ACHN (cell line): Measurements from ENCODE around the gene CLGN.

Experiments used
- DNase-seq: peaks from one replicate; pipeline ENCODE4 v3.0.0-alpha.2; 2015
- in situ Hi-C: cut with HindIII; loops from 2 replicates; pipeline ENCODE4 v1.10.0; 2017; ENCODE audit warnings: low sequenced_read_pairs, low pct_ligation_motif_present, low pct_unique_long_range_greater_than_20kb

The CLGN gene

GRCh38 chr4:140395668-140396067 lies 31.8 kb downstream of the CLGN start:
- no peak for DNase-seq
- in situ Hi-C loops = no loop called here

GRCh38 chr4:140388015-140388414 lies 39.4 kb downstream of the CLGN start:
- in situ Hi-C loops = no loop called here
- no peak for DNase-seq

GRCh38 chr4:140382732-140383131 lies 44.7 kb downstream of the CLGN start:
- in situ Hi-C loops = no loop called here
- DNase-seq = no peak

- no peak for DNase-seq
- in situ Hi-C loops = no loop called here
These were observed 53.3 kb downstream of the CLGN start for GRCh38 chr4:140374130-140374477.

- peak; percentile 98 for DNase-seq
- in situ Hi-C loops = no loop called here
These were observed 53.9 kb downstream of the CLGN start, which contains the start of gene SCOC for GRCh38 chr4:140373328-140374129. SCOC (plus strand) TSS chr4:140373646; CDS start chr4:140379171, 5,525 bp downstream.

- DNase-seq = peak; percentile 35
These were observed 54.6 kb downstream of the CLGN start for GRCh38 chr4:140372751-140373327.

GRCh38 chr4:140368686-140369085 lies 58.8 kb downstream of the CLGN start:
- no peak for DNase-seq
- in situ Hi-C loops = no loop called here

More at GRCh38 chr4:140372751-140373327, 54.6 kb downstream of the CLGN start:
- in situ Hi-C loops = no loop called here

GRCh38 chr4:140367738-140368137 lies 59.7 kb downstream of the CLGN start:
- peak; percentile 6 for DNase-seq
- in situ Hi-C loops = no loop called here

GRCh38 chr4:140363558-140363957 lies 63.9 kb downstream of the CLGN start:
- no peak for DNase-seq
- in situ Hi-C loops = no loop called here

GRCh38 chr4:140363051-140363450 lies 64.4 kb downstream of the CLGN start:
- in situ Hi-C loops = no loop called here

GRCh38 chr4:140361099-140361498 lies 66.3 kb downstream of the CLGN start:
- in situ Hi-C loops = no loop called here
- DNase-seq = no peak

More at GRCh38 chr4:140363051-140363450, 64.4 kb downstream of the CLGN start:
- no peak for DNase-seq

- in situ Hi-C loops = no loop called here
- peak; percentile 71 for DNase-seq
These were observed 67.7 kb downstream of the CLGN start for GRCh38 chr4:140359562-140360427.

GRCh38 chr4:140358281-140358680 lies 69.2 kb downstream of the CLGN start:
- in situ Hi-C loops = no loop called here

GRCh38 chr4:140357868-140358267 lies 69.6 kb downstream of the CLGN start:
- no peak for DNase-seq
- in situ Hi-C loops = no loop called here

More at GRCh38 chr4:140358281-140358680, 69.2 kb downstream of the CLGN start:
- no peak for DNase-seq

GRCh38 chr4:140355288-140355687 lies 72.2 kb downstream of the CLGN start:
- in situ Hi-C loops = no loop called here
- no peak for DNase-seq

GRCh38 chr4:140353786-140354185 lies 73.7 kb downstream of the CLGN start:
- in situ Hi-C loops = no loop called here
- DNase-seq = no peak

GRCh38 chr4:140351093-140352075 lies 76.1 kb downstream of the CLGN start:
- no peak for DNase-seq
- in situ Hi-C loops = no loop called here

- in situ Hi-C loops = no loop called here
- no peak for DNase-seq
These were observed 77.6 kb downstream of the CLGN start for GRCh38 chr4:140349816-140350215.
